A549 (cell line): ENCODE data around the gene ZNF654. TPM values are rescaled to one million over a fixed set of nuclear protein-coding genes. Genes with fewer than 3 reads are reported as not detected.

Experiments used
- ATAC-seq, 2 experiments: fragments of 200-7000 bp in 1 of 2; fragments of >200 bp in 1 of 2; cut with Nextera tagmentation in 1 of 2; cut with Tn5 transposase in 1 of 2; 3 replicates each; pipeline versions ENCODE4 v1.8.0 to v1.9.1; 2018 to 2020; ENCODE audit warnings: mild to moderate bottlenecking in 1 of 2, moderate library complexity in 1 of 2
- CTCF ChIA-PET: fragments of 300-600 bp; sonication (Branson Sonifier 250); formaldehyde crosslinking; extraction: SDS; loops from one replicate; lab custom pipeline; 2021; ENCODE audit warnings: antibody characterized with exemption, inconsistent platforms; lab: Yijun Ruan, JAX
- POLR2A ChIA-PET: fragments of 350-600 bp; formaldehyde crosslinking; extraction: SDS; loops from one replicate; lab custom pipeline; 2021; ENCODE audit warnings: antibody characterized with exemption, inconsistent platforms; lab: Yijun Ruan, JAX
- DNase-seq, 2 experiments: peaks; one replicate each; pipeline versions ENCODE4 v3.0.0 to v3.0.0-alpha.2; 2011 to 2016; ENCODE audit warnings: low read depth in 1 of 2, low spot score in 1 of 2
- FAIRE-seq: peaks from 2 replicates; lab custom pipeline; 2011; peaks lifted over from hg19 to GRCh38; lab: Jason Lieb, UNC
- H3K27ac ChIP-seq, 2 experiments: fragments of >200 bp; sonication (Bioruptor Twin); formaldehyde crosslinking; 3 replicates each; pipeline ENCODE4 v1.5.1; 2016 to 2017
- H3K4me1 ChIP-seq: fragments of >200 bp; sonication (Bioruptor Twin); formaldehyde crosslinking; 3 replicates; pipeline ENCODE4 v1.6.1; 2016
- H3K4me2 ChIP-seq: fragments of >200 bp; sonication (Bioruptor Twin); formaldehyde crosslinking; 3 replicates; pipeline ENCODE4 v1.6.1; 2016
- H3K4me3 ChIP-seq: fragments of >200 bp; sonication (Bioruptor Twin); formaldehyde crosslinking; 3 replicates; pipeline ENCODE4 v1.5.1; 2016
- H3K9me3 ChIP-seq: fragments of >200 bp; sonication (Bioruptor Twin); formaldehyde crosslinking; 3 replicates; pipeline ENCODE4 v1.6.1; 2016
- CBX2 ChIP-seq: fragments of 200-600 bp; sonication (generic); IDR thresholded peaks from 2 replicates; pipeline ENCODE4 v1.6.1; 2016; ENCODE audit warnings: low read depth, mild to moderate bottlenecking, borderline replicate concordance
- CBX8 ChIP-seq: fragments of 200-600 bp; sonication (generic); IDR thresholded peaks from 2 replicates; pipeline ENCODE4 v1.6.1; 2016
- EHMT2 ChIP-seq: fragments of 200-600 bp; sonication (generic); IDR thresholded peaks from 2 replicates; pipeline ENCODE4 v1.6.1; 2016; ENCODE audit warnings: antibody characterized with exemption, low read depth, mild to moderate bottlenecking, moderate library complexity
- EP300 ChIP-seq, 2 experiments: fragments of >200 bp; sonication (Bioruptor Twin); formaldehyde crosslinking; IDR thresholded peaks; 2 replicates in 1 of 2; 3 replicates in 1 of 2; pipeline ENCODE4 v1.6.1; 2016 to 2017
- ESRRA ChIP-seq: fragments of 150-350 bp; IDR thresholded peaks from 2 replicates; pipeline ENCODE4 v1.6.1; 2014; ENCODE audit warnings: mild to moderate bottlenecking, low read length, borderline replicate concordance
- GATA3 ChIP-seq: IDR thresholded peaks from 2 replicates; pipeline ENCODE4 v1.6.1; 2012; ENCODE audit warnings: borderline replicate concordance
- HDAC2 ChIP-seq: fragments of 200-600 bp; sonication (generic); IDR thresholded peaks from 2 replicates; pipeline ENCODE4 v1.6.1; 2016
- HEYL ChIP-seq: fragments of 250-450 bp; sonication (Bioruptor Pico); IDR thresholded peaks from 2 replicates; pipeline ENCODE4 v1.8.0; 2021; ENCODE audit warnings: mild to moderate bottlenecking, moderate library complexity
- HOXB5 ChIP-seq: fragments of 250-450 bp; sonication (Bioruptor Pico); IDR thresholded peaks from 2 replicates; pipeline ENCODE4 v1.5.0; 2020; ENCODE audit warnings: mild to moderate bottlenecking, moderate library complexity
- MAFK ChIP-seq: fragments of 450-650 bp; IDR thresholded peaks from 2 replicates; pipeline ENCODE4 v1.6.1; 2014; ENCODE audit not compliant: partially characterized antibody
- MAZ ChIP-seq: fragments of 150-350 bp; IDR thresholded peaks from 2 replicates; pipeline ENCODE4 v1.6.1; 2014; ENCODE audit warnings: antibody characterized with exemption, low read depth, low read length, borderline replicate concordance
- MYC ChIP-seq: IDR thresholded peaks from 2 replicates; pipeline ENCODE4 v1.6.1; 2012; ENCODE audit warnings: mild to moderate bottlenecking, inconsistent platforms, low read length, improper control_type of control experiment, borderline replicate concordance
- NFE2L2 ChIP-seq: fragments of 150-350 bp; conservative IDR thresholded peaks from 2 replicates; pipeline ENCODE4 v1.6.1; 2014; ENCODE audit warnings: low read length
- NPAS2 ChIP-seq: fragments of 250-450 bp; sonication (Bioruptor Pico); IDR thresholded peaks from 2 replicates; pipeline ENCODE4 v1.8.0; 2022; ENCODE audit warnings: mild to moderate bottlenecking, moderate library complexity, borderline replicate concordance
- PHF8 ChIP-seq: fragments of 200-600 bp; sonication (generic); IDR thresholded peaks from 2 replicates; pipeline ENCODE4 v1.6.1; 2016; ENCODE audit warnings: low read depth, mild to moderate bottlenecking, antibody characterized with exemption, moderate library complexity, borderline replicate concordance
- POLR2A ChIP-seq: IDR thresholded peaks from 2 replicates; pipeline ENCODE4 v1.6.1; 2012; ENCODE audit warnings: mild to moderate bottlenecking, low read length
- RAD21 ChIP-seq, 2 experiments: fragments of >200 bp in 1 of 2; sonication (Bioruptor Twin) in 1 of 2; formaldehyde crosslinking in 1 of 2; IDR thresholded peaks in 1 of 2; conservative IDR thresholded peaks in 1 of 2; 2 replicates in 1 of 2; 3 replicates in 1 of 2; pipeline ENCODE4 v1.6.1; 2012 to 2018; ENCODE audit warnings: inconsistent platforms in 1 of 2
- RARB ChIP-seq: fragments of 250-450 bp; sonication (Bioruptor Pico); IDR thresholded peaks from 2 replicates; pipeline ENCODE4 v1.8.0; 2021; ENCODE audit warnings: mild to moderate bottlenecking, moderate library complexity
- RCOR1 ChIP-seq: fragments of 150-350 bp; IDR thresholded peaks from 2 replicates; pipeline ENCODE4 v1.6.1; 2014; ENCODE audit warnings: antibody characterized with exemption, low read length, low read depth
- RFX5 ChIP-seq: fragments of 450-650 bp; IDR thresholded peaks from 2 replicates; pipeline ENCODE4 v1.7.1; 2014; ENCODE audit warnings: antibody characterized with exemption, mild to moderate bottlenecking, moderate library complexity
- RNF2 ChIP-seq: fragments of 200-600 bp; sonication (generic); IDR thresholded peaks from 2 replicates; pipeline ENCODE4 v1.6.1; 2016; ENCODE audit warnings: low read depth, mild to moderate bottlenecking, antibody characterized with exemption, moderate library complexity, borderline replicate concordance
- TP53 ChIP-seq: fragments of 250-450 bp; sonication (Bioruptor Pico); IDR thresholded peaks from 2 replicates; pipeline ENCODE4 v1.5.0; 2021; ENCODE audit warnings: mild to moderate bottlenecking, moderate library complexity
- ZFP36 ChIP-seq: fragments of 450-650 bp; IDR thresholded peaks from 2 replicates; pipeline ENCODE4 v1.6.1; 2014; ENCODE audit warnings: borderline replicate concordance; ENCODE audit not compliant: partially characterized antibody
- ZNF302 ChIP-seq: fragments of 250-450 bp; sonication (Bioruptor Pico); IDR thresholded peaks from 2 replicates; pipeline ENCODE4 v1.9.0; 2021; ENCODE audit warnings: inconsistent platforms, mild to moderate bottlenecking, moderate library complexity
- WGBS: methylation state at CpG from one replicate; pipeline ENCODE4 v1.1.6; 2017; ENCODE audit errors: missing lambda C conversion rate; 5-methylcytosine and 5-hydroxymethylcytosine counted together
- polyA plus RNA-seq, 4 experiments: library from polyadenylated mRNA; depleted of rRNA in 3 of 4; stranded (reverse); fragments of >200 nt; fragmentation: RNase III in 1 of 4; extraction: RNeasy Plus Mini Kit Qiagen cat#74134 plus additional on column Dnase treatment in 1 of 4; gene quantifications; 2 replicates in 3 of 4; 3 replicates in 1 of 4; pipeline ENCODE4 v1.2.3, GENCODE V29; 2011 to 2017
- TF ChIP-seq, protein P1 (sequence below): fragments of >200 bp; sonication (Bioruptor Twin); formaldehyde crosslinking; IDR thresholded peaks from 3 replicates; pipeline ENCODE4 v1.6.1; 2016

ZNF654 gene
- polyA plus RNA-seq, 2 of the 4 experiments (the other 2 are of a cell fraction), result 3.2 to 4.4 TPM

DNA sequence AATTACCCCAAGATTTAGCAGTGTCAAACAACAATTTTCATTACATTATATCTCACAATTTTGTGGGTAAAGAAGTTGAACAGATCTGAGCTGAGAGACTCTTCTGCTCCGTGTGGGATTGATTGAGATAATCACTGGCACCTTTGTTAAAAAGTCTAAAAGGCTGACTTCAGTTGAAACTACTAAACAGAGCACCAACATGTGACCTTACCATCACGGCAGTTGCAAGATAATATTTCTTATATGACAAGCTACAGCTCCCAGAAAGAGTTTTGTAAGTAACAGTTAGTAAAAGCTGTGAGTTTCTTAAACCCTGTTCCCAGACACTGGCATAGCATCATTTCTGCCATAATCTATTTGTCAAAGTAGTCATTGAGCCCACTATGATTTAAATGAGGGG lies 25.2 kb upstream of the ZNF654 start:
- Histone ChIP-seq H3K9me3 (no peaks in the 10 kb centered on the region), H3K27ac (no peak overlapping the region), H3K4me3 (no peak overlapping the region), H3K4me2 (no peak overlapping the region)
- ATAC-seq (no peak), DNase-seq (no peak), FAIRE-seq (no peak)
- POLR2A ChIA-PET, result no interaction called here
- WGBS, result 52% methylated on average over 2 of the region's 2 CpGs
- CTCF ChIA-PET, result interaction anchor here (1.3 kb wide), 1 partner anchor 18 kb away, joined by 3 read pairs; no protein-coding TSS in a partner anchor
- TF ChIP-seq PHF8, result no peak
- TF ChIP-seq ZNF302 (CRISPR knock-in tag), result no peak
- no peak for TF ChIP-seq EP300 (IDR thresholded peaks at IDR 0.05)
- no peak for TF ChIP-seq RFX5
- TF ChIP-seq HEYL (CRISPR knock-in tag), result no peak
- no peak for TF ChIP-seq HDAC2
- TF ChIP-seq ESRRA, result no peak
- no peak for TF ChIP-seq ZFP36
- no peak for TF ChIP-seq CBX8
- TF ChIP-seq RCOR1, result no peak
- no peak for TF ChIP-seq MAFK
- TF ChIP-seq GATA3, result no peak
- TF ChIP-seq TP53 (CRISPR knock-in tag), result no peak
- no peak for TF ChIP-seq MYC
- TF ChIP-seq RNF2, result no peak
- TF ChIP-seq, all 56 proteins: peak for 0
- H3K4me1 ChIP-seq, result peaks cover 6% of the 10 kb centered on the region; the same call in 2 of the 3 replicates

DNA sequence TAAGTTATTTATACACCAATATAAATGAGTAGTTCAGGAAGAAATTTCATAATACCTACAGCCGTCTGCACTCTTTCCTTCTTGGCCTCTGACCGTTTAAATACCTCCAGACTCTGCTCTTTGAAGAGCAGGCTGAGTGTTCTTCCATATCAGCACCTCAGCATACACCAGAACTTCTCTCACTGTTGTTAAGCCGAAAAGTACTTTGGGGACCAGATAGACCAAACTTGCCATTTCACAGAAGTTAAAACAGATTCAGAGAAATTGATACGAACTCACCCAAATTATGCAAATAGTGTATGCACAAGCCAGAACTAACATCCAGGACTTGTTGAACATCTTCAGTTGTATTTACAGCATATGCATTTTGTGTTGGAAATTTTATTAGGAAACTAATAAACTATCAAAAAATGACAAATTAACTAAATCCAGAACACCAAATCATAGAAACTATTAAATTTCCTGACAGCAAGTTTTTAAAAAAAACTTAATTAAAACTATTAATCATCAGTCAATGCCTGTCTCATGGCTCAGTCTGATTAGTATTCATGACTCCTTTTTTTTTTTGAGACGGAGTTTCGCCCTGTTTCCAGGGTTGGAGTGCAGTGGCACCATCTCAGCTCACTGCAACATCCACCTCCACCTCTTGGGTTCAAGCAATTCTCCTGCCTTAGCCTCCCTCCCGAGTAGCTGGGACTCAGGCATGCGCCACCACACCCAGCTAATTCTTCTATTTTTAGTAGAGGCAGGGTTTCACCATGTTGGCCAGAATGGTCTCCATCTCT lies 24.4 kb upstream of the ZNF654 start:
- H3K27ac ChIP-seq, result no peak overlapping the region
- POLR2A ChIA-PET, result no interaction called here
- H3K9me3 ChIP-seq, result no peaks in the 10 kb centered on the region
- no peak overlapping the region for H3K4me3 ChIP-seq
- TF ChIP-seq, protein P1, sequence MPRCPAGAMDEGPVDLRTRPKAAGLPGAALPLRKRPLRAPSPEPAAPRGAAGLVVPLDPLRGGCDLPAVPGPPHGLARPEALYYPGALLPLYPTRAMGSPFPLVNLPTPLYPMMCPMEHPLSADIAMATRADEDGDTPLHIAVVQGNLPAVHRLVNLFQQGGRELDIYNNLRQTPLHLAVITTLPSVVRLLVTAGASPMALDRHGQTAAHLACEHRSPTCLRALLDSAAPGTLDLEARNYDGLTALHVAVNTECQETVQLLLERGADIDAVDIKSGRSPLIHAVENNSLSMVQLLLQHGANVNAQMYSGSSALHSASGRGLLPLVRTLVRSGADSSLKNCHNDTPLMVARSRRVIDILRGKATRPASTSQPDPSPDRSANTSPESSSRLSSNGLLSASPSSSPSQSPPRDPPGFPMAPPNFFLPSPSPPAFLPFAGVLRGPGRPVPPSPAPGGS, result no peak
- TF ChIP-seq RAD21 (conservative IDR thresholded peaks at IDR 0.05 in 1 of 2, IDR thresholded peaks at IDR 0.05 in 1 of 2) (no peak), RFX5 (no peak), MAZ (no peak), RARB (no peak), RCOR1 (no peak), NFE2L2 (no peak), NPAS2 (CRISPR knock-in tag) (no peak), EHMT2 (no peak), CBX2 (no peak), POLR2A (no peak), HOXB5 (CRISPR knock-in tag) (no peak), ZFP36 (no peak), HEYL (CRISPR knock-in tag) (no peak)
- TF ChIP-seq, all 56 proteins: peak for 0
- 78% methylated on average over 8 of the region's 8 CpGs for WGBS
- no peak; a peak in 1 of 6 replicates for ATAC-seq
- DNase-seq, result no peak
- CTCF ChIA-PET, result interaction anchor here (1.3 kb wide), 1 partner anchor 17 kb away, joined by 3 read pairs; no protein-coding TSS in a partner anchor
- Histone ChIP-seq H3K4me1 (peaks cover 6% of the 10 kb centered on the region; the same call in 2 of the 3 replicates), H3K4me2 (no peak overlapping the region)
- FAIRE-seq, result no peak
